Activated CD8-positive, alpha-beta T cell treated with anti-CD3 and anti-CD28 coated beads for 36 hours (primary cell): Measurements from ENCODE around the gene CD79A. TPM values are rescaled to one million over a fixed set of nuclear protein-coding genes. Genes with fewer than 3 reads are reported as not detected.

Experiments used
- ATAC-seq: fragments of 200-7000 bp; cut with Tn5 transposase; one replicate; pipeline ENCODE4 v1.10.0; 2021; ENCODE audit warnings: mild to moderate bottlenecking, moderate library complexity
- CTCF ChIA-PET: fragments of 350-600 bp; sonication (Branson Sonifier 250); formaldehyde crosslinking; loops from one replicate; lab custom pipeline; 2021; ENCODE audit warnings: antibody characterized with exemption; lab: Charles Lee
- POLR2A ChIA-PET: fragments of 350-600 bp; sonication (Branson Sonifier 250); formaldehyde crosslinking; loops from one replicate; lab custom pipeline; 2021; ENCODE audit warnings: antibody characterized with exemption; lab: Charles Lee
- DNase-seq: peaks from one replicate; pipeline ENCODE4 v3.0.0-alpha.2; 2020
- H3K27ac Mint-ChIP-seq: one replicate; pipeline ENCODE4 v1.8.0; 2021; ENCODE audit warnings: mild to moderate bottlenecking, mixed read lengths
- H3K27me3 Mint-ChIP-seq: one replicate; pipeline ENCODE4 v1.8.0; 2021; ENCODE audit warnings: mixed read lengths
- H3K36me3 Mint-ChIP-seq: one replicate; pipeline ENCODE4 v1.8.0; 2021; ENCODE audit warnings: low read depth, mixed read lengths
- H3K4me1 Mint-ChIP-seq: one replicate; pipeline ENCODE4 v1.8.0; 2021; ENCODE audit warnings: low read depth, mixed read lengths
- H3K4me3 Mint-ChIP-seq: one replicate; pipeline ENCODE4 v1.8.0; 2021; ENCODE audit warnings: mild to moderate bottlenecking, moderate library complexity, mixed read lengths
- H3K9me3 Mint-ChIP-seq: one replicate; pipeline ENCODE4 v1.8.0; 2021; ENCODE audit warnings: mixed read lengths
- CTCF ChIP-seq: fragments of 200-600 bp; IDR thresholded peaks from one replicate; pipeline ENCODE4 v1.8.0; 2022; ENCODE audit warnings: antibody characterized with exemption, mild to moderate bottlenecking
- intact Hi-C: fragments of 100-400 bp; cut with micrococcal nuclease; formaldehyde crosslinking; loops from one replicate; pipeline ENCODE4 v1.10.0; 2022
- total RNA-seq, 2 experiments: library from RNA; stranded (reverse); gene quantifications; one replicate each; pipeline ENCODE4 v1.2.3, GENCODE V29; 2021

CD79A gene
- total RNA-seq, 2 experiments from 2014 or later: 19.3 to 21.0 TPM

DNA sequence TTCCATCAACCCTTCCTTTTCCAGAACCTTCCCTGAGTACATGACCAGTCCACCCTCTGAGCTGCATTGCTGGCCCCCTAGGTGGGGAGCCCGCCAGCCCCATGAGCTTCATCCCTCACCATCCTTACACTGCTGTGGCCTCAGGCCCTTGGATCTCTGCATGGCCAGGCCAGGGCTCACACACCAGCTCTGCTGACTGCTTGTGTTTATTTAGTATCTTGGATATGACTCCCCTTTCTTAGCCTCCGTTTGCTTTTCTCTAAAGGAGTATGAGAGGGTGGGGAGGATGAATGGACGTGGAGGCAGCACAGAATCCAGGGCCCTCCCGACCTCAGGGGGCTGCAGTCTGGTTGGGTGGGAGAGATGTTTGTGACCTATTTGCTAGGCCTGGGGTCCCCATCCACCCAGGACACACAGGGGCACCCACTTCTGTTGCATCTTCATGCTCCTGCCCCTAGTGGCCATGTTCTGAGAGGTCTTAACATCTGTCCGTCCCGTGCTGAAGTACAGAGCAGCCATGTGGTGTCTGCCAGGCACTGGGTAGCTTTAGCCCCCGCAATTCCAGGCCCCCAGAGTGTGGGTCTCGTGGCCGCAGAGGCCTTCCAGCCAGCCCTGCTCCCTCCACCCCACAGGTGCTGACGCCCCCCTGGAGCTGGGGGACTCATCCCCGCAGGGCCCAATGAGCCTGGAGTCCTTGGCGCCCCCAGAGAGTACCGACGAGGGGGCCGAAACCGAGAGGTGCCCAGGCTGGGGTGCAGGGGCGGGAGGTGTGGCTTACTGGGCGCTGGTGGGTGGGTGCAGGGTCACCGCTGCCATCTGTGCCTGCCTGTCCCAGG, 18.9 kb downstream of the CD79A start:
- Mint-ChIP-seq H3K4me1 (peaks cover 69% of the 10 kb centered on the region), H3K9me3 (no peaks in the 10 kb centered on the region), H3K36me3 (peaks cover 54% of the 10 kb centered on the region), H3K4me3 (peak overlapping the region; percentile 3), H3K27me3 (no peaks in the 10 kb centered on the region), H3K27ac (peak overlapping the region; percentile 84)
- peak; percentile 67 for DNase-seq
- intact Hi-C loops: no loop called here
- CTCF ChIA-PET: interaction anchor here (0.8 to 2.2 kb wide), 12 partner anchors 10 to 62 kb away, joined by 3 to 9 read pairs (median 4); partner anchors contain the start of gene ERFL
- POLR2A ChIA-PET: interaction anchor here (1.1 to 2.0 kb wide), 10 partner anchors 9 to 41 kb away, joined by 3 to 8 read pairs (median 4); partner anchors contain the start of genes ERFL and RPS19
- TF ChIP-seq CTCF: peak; percentile 76
- ATAC-seq: peak; percentile 73

DNA sequence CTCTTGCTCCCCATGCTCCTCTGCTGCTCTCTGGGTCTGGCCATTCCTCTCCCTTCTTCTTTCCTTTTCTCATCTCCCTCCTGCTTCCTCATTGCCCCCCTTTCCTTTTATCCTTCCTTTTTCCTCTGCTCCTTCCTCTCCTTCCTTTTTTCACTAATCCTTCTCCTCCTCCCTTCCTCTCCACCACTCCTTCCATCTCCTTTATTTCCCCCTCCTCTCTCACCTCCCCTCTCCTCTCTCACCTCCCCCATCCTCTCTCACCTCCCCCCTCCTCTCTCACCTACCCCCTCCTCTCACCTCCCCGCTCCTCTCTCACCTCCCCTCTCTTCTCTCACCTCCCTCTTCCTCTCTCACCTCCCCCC, 19.5 kb downstream of the CD79A start:
- peaks cover 52% of the 10 kb centered on the region for H3K36me3 Mint-ChIP-seq
- no peaks in the 10 kb centered on the region for H3K9me3 Mint-ChIP-seq
- no peak overlapping the region for H3K4me3 Mint-ChIP-seq
- H3K4me1 Mint-ChIP-seq: peaks cover 65% of the 10 kb centered on the region
- peak overlapping the region; percentile 84 for H3K27ac Mint-ChIP-seq
- ChIA-PET CTCF (interaction anchor here (1.3 to 2.2 kb wide), 5 partner anchors 10 to 60 kb away, joined by 3 to 9 read pairs (median 5); no protein-coding TSS in a partner anchor), POLR2A (interaction anchor here (1.1 to 1.8 kb wide), 4 partner anchors 10 to 28 kb away, joined by 3 to 6 read pairs (median 4); no protein-coding TSS in a partner anchor)
- no peaks in the 10 kb centered on the region for H3K27me3 Mint-ChIP-seq
- intact Hi-C loops: no loop called here
- ATAC-seq (no peak), DNase-seq (no peak)
- no peak for TF ChIP-seq CTCF

- Mint-ChIP-seq H3K4me3 (no peak overlapping the region), H3K27ac (peak overlapping the region; percentile 23), H3K27me3 (no peaks in the 10 kb centered on the region), H3K36me3 (peaks cover 53% of the 10 kb centered on the region), H3K4me1 (peaks cover 63% of the 10 kb centered on the region), H3K9me3 (no peaks in the 10 kb centered on the region)
- DNase-seq (no peak), ATAC-seq (no peak)
- ChIA-PET CTCF (interaction anchor here (1.1 kb wide), 1 partner anchor 11 kb away, joined by 3 read pairs; no protein-coding TSS in a partner anchor), POLR2A (interaction anchor here (0.8 to 1.0 kb wide), 2 partner anchors 22 to 37 kb away, joined by 3 read pairs; no protein-coding TSS in a partner anchor)
- intact Hi-C loops: no loop called here
- no peak for TF ChIP-seq CTCF
These were observed 20.1 kb downstream of the CD79A start for GRCh38 chr19:41897181-41897580.

- peak overlapping the region; percentile 23 for H3K27ac Mint-ChIP-seq
- H3K27me3 Mint-ChIP-seq: no peaks in the 10 kb centered on the region
- TF ChIP-seq CTCF: no peak
- no peak for DNase-seq
- ChIA-PET POLR2A (interaction anchor here (0.8 to 1.4 kb wide), 8 partner anchors 9 to 39 kb away, joined by 3 to 10 read pairs (median 3); no protein-coding TSS in a partner anchor), CTCF (interaction anchor here (1.1 to 1.2 kb wide), 2 partner anchors 8 to 11 kb away, joined by 3 to 5 read pairs; no protein-coding TSS in a partner anchor)
- no peaks in the 10 kb centered on the region for H3K9me3 Mint-ChIP-seq
- no peak for ATAC-seq
- H3K4me1 Mint-ChIP-seq: peaks cover 61% of the 10 kb centered on the region
- intact Hi-C loops: no loop called here
- H3K4me3 Mint-ChIP-seq: no peak overlapping the region
- H3K36me3 Mint-ChIP-seq: peaks cover 55% of the 10 kb centered on the region
These were observed 20.7 kb downstream of the CD79A start for GRCh38 chr19:41897820-41898219.
